H4 (cell line): Measurements from ENCODE around the gene LRRC8C. TPM values are rescaled to one million over a fixed set of nuclear protein-coding genes. Genes with fewer than 3 reads are reported as not detected.
"Not testable (repeated sequence)": the region's sequence is repeated elsewhere in the genome, so short reads cannot be mapped to it uniquely, and the experiment has no call there.

Experiments
- DNase-seq: peaks from one replicate; pipeline ENCODE4 v3.0.0-alpha.2; 2015; ENCODE audit warnings: low spot score
- total RNA-seq: library from RNA; depleted of rRNA; stranded (reverse); fragments of >200 nt; shearing (Covaris generic); gene quantifications from 2 replicates; pipeline ENCODE4 v1.2.3, GENCODE V29; 2014

LRRC8C gene
- total RNA-seq, 1 experiment from 2014 or later: 7.0 TPM

- no peak for DNase-seq
Measured at GRCh38 chr1:89703469-89703868, 70.5 kb downstream of the LRRC8C start.

DNA sequence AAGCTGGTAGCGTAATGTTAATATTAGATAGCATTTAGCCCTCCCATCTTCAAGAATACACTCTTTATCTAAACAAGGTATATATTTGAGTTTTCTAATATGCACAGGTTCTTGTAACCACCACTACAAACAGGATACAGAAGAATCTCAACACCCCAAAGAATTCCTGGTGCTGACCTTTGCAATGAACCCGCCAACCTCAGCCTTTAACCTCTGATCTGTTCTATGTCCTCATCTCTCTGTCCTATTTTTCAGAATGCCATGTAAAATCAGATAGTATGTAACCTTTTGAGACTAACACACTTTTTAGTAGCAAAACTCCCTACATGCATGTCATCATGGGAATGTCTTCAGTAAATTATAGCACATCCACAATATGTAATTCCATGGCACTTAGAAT, 71.1 kb downstream of the LRRC8C start:
- no peak for DNase-seq

DNA sequence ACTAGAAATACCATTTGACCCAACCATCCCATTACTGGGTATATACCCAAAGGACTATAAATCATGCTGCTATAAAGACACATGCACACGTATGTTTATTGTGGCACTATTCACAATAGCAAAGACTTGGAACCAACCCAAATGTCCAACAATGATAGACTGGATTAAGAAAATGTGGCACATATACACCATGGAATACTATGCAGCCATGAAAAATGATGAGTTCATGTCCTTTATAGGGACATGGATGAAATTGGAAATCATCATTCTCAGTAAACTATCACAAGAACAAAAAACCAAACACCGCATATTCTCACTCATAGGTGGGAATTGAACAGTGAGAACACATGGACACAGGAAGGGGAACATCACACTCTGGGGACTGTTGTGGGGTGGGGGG, 72.0 kb downstream of the LRRC8C start:
- DNase-seq: not testable (repeated sequence)

DNA sequence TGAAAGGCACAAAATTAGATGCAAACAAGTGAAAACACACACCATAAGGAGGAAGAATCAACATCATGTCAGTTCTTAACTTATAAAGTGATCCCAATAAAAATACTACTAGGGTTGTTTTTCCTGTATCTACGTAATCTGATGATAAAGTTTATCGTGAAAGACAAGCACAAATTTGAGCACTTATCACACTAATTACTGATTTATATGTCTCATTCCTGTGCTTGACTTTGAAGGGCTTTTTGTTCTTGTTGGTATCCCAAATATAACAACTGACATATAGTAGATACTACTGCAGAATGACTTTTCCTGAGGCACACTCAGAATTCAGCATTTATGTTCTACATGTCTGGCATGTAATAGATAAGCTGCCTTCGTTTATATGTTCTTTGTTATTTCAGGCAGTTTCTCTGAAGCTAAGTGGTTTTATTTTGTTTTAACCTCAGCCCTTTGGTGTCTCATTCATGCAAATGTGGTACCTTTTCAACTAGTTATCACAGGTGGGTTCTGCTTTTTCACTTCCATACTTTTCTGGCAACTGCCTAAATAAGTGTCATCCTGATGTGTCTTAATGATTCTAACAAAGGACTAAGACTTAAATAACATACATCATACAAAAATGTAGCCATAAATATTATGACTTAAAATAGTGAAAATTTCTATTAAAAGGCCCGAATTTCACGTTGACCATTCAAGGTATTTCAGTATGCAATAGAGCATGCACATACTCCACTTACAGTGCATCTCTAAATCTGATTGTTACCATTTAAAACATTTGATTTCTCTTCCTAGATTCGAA, 73.2 kb downstream of the LRRC8C start:
- DNase-seq: no peak

- no peak for DNase-seq
Measured at GRCh38 chr1:89706700-89707012, 73.7 kb downstream of the LRRC8C start.

- DNase-seq: no peak
Measured at GRCh38 chr1:89708751-89709375, 75.9 kb downstream of the LRRC8C start.

GRCh38 chr1:89710498-89711139, 77.7 kb downstream of the LRRC8C start:
- no peak for DNase-seq

DNA sequence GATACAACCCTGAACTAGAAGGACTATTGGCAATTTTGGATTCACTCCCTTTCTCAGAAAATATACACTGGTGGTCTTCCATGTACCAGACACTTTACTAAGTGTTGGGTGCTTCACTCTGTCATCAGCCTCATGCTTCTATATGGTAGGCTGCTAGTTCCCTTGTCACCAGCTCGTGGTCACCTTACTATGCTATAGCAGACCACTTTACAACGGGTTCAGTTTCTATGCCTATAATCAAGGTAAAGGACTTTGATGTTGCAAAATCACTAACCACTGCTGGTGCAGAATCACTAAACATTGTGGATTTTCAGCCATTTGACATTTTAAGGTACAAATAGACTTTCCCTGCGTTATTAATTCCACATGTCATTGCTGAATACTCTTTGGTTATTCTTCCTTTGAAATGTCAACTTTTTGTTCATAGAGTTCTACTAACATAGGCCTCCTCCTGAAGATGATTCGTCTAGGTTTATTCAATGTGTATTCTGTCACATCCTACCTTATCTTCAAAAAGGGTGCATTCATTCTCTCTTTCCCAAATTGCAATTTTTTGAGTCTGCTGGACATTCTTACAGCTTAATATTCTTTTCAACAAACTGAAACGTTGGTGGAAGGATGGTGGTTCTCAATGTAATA, 78.3 kb downstream of the LRRC8C start:
- no peak for DNase-seq

DNA sequence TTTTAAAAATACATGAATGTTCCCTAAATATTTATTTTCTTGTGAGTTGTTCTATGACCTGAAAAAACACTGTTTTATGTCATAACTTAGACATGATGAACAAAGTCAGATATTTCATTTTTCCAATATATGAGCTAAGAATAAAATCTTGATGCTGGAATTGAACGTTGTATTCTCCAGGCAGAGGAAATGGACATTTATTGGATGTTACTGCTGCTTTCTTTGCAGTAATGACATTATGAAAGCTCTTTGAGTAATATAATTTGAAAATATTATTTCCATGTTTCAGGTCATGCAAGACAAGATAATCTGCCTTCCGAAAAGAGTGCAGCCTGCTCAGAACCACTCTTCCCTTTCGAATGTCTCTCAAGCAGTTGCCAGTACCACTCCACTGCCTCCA, 79.5 kb downstream of the LRRC8C start:
- DNase-seq: no peak

GRCh38 chr1:89715677-89716076, 82.8 kb downstream of the LRRC8C start:
- no peak for DNase-seq

DNA sequence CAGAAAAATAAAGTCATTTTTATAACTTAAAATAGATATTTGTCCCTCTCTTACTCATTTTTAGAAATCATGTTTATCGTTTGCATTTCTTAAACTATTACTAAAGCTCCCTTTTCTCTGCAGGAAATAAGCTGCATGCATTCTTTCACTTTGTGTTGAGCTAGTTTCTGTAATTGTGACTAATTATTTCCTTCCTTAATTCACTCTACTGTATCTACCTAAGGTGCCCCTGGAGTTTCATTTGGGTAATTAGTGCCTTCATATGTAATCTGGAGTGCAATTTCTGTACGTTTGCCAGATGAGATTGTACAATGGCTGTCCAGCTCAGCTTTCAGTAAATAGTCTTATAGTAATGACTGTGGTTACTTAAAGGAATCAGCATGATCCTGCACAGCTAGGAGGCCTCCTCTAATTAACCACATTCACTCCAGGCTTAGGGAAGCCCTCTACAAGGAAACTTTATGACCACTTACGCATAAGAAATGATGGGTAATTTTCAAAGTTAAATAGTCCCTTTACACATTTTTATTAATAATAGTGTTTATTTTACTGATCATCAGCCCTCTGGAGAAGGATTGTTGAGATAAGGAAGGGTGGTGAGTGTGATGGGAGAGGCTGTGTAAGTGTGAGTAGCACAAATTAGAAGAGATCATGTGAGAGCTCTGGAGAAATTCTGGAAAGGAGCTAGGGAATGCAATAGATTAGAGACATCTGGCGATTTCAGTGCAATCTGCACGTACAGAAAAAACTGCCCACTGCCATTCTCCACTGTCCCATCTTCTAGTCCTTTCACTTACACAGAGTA, 86.8 kb downstream of the LRRC8C start:
- peak; percentile 56 for DNase-seq

GRCh38 chr1:89720839-89721238, 87.9 kb downstream of the LRRC8C start:
- no peak for DNase-seq

DNA sequence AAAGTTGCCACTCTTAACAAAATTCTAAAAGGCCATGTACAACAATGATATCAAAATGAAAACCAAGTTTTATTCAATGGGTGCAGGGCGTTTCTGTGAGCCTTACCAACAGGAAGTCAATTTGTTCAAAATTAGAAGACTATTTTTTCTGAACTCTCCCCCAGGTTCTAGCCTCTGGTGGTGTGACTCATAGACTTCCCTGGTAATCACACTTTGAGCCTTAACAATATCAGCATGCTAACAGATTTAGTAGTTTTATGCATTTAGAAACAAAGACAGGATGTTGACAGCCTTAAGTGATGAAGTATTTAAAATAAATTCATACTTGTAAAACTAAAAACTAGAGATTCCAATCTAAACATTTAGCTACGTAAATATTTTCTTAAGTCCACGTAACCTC, 88.4 kb downstream of the LRRC8C start:
- DNase-seq: peak; percentile 31

- no peak for DNase-seq
Measured at GRCh38 chr1:89723144-89723543, 90.2 kb downstream of the LRRC8C start.

GRCh38 chr1:89723863-89724262, 90.9 kb downstream of the LRRC8C start:
- DNase-seq: no peak

- DNase-seq: no peak
Measured at GRCh38 chr1:89724369-89725010, 91.6 kb downstream of the LRRC8C start.

DNA sequence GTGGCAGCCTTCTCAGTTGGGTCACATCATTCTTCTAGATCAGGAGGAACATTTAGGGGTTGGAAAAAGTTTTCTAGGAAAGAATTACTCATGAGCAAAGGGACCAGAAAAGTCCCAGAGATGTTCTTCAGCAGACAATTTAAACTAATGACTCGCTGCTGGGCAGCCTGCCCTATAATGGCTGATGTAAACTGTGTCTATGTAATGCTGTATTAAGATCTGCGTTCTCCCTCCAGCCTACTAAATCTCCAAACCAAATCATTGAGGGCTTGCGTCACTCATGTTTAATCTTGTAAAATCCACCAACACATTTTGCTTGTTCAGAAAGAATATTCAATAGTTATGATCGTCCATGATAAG, 92.1 kb downstream of the LRRC8C start:
- peak; percentile 6 for DNase-seq

- DNase-seq: no peak
Measured at GRCh38 chr1:89725631-89726030, 92.7 kb downstream of the LRRC8C start.

GRCh38 chr1:89727517-89728312, 94.8 kb downstream of the LRRC8C start:
- DNase-seq: no peak

DNA sequence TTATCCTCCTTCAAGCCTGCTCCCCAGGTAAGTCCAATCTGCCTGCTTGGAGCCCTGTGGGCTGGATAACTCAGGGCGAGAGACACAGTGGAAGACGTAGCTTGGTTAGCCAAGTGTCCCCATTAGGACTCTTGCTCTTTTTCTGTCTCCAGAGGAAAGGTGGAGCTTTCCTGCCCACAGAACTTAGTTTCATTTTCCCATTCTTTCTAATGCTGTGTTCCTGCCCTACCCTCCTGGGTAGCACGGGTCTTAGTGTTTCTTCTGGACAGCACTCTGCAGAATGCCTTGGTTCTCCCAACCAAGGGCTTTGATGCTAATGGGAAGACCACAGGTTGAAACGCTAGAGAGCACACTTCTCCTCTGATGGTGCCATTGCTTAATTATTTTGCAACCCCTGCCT, 95.5 kb downstream of the LRRC8C start:
- DNase-seq: no peak

DNA sequence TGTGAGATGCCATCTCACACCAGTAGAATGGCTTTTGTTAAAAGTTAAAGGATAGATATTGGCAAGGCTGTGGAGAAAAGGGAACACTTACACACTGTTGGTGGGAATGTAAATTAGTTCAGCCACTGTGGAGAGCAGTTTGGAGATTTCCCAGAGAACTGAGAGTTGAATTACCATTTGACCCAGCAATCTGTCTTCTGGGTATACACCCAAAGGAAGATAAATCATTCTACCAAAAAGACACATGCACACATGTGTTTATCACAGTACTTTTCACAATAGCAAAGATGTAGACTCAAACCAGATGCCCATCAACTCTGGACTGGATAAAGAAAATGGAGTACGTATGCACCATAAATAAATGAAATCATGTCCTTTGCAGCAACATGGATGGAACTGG, 99.3 kb downstream of the LRRC8C start:
- DNase-seq: no peak
